ENCODE measurements around the gene TBC1D2B.

TBC1D2B gene

GRCh38 chr15:78024519-78024870, 53.0 kb downstream of the TBC1D2B start:
- H3K27ac ChIP-seq = peak overlapping the region; percentile 79
- no peak for TF ChIP-seq CTCF (IDR thresholded peaks at IDR 0.05)
- H3K9me3 ChIP-seq = no peaks in the 10 kb centered on the region
- H3K27me3 ChIP-seq = no peaks in the 10 kb centered on the region
- peaks cover 57% of the 10 kb centered on the region for H3K36me3 ChIP-seq
- peak overlapping the region in 1 of 2 experiments; percentile 25 for H3K4me3 ChIP-seq (ENCODE audit: low read depth in 1 of 2, low read length in 1 of 2)
- H3K4me1 ChIP-seq (ENCODE audit: control insufficient read depth in 1 of 2, insufficient read depth in 1 of 2, low read depth in 1 of 2, low read length in 1 of 2) = peaks cover 58 to 68% of the 10 kb centered on the region in 2 experiments

DNA sequence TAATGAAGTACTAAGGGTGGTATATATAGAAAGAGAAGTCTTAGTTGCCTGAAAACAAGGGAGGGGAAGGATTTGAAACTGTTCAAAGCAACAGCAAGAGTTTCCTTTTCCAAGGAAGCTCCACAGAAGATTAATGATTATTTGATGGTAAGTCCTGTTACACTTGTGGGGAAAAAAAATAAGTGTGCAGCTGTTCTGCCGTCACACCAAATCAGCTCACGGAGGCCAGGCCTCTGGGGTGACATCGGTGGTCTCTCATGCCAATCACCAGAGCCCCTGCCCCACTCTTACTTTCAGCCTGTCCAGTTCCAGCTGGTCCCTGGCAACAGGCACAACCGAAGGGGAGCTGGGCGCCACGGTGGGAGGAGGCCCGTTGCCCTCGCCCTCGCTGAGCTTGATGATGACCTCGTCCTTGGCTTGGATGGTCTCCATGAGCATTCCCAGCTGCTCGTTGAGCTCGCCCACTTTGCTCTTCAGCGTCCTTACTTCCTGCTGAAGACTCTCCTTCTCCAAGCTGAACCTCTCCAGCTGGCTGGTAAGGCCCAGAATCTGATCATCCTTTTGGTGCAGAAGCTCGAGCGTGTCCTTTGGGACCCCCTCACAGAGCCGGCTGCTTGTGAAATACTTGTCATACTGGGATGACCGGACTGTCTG, 53.5 kb downstream of the TBC1D2B start:
- Histone ChIP-seq H3K9me3 (no peaks in the 10 kb centered on the region), H3K27me3 (no peaks in the 10 kb centered on the region), H3K27ac (peak overlapping the region; percentile 79), H3K4me3 (ENCODE audit: low read depth in 1 of 2, low read length in 1 of 2) (peak overlapping the region in 1 of 2 experiments; percentile 25), H3K4me1 (ENCODE audit: control insufficient read depth in 1 of 2, insufficient read depth in 1 of 2, low read depth in 1 of 2, low read length in 1 of 2) (peaks cover 62 to 72% of the 10 kb centered on the region in 2 experiments), H3K36me3 (peaks cover 52% of the 10 kb centered on the region)
- TF ChIP-seq CTCF (IDR thresholded peaks at IDR 0.05) = no peak

- TF ChIP-seq CTCF (IDR thresholded peaks at IDR 0.05) = no peak
- H3K9me3 ChIP-seq = no peaks in the 10 kb centered on the region
- no peaks in the 10 kb centered on the region for H3K27me3 ChIP-seq
- H3K4me3 ChIP-seq (ENCODE audit: low read depth in 1 of 2, low read length in 1 of 2) = no peak overlapping the region
- peaks cover 44% of the 10 kb centered on the region for H3K36me3 ChIP-seq
- H3K27ac ChIP-seq = peak overlapping the region; percentile 79
- peaks cover 70 to 80% of the 10 kb centered on the region in 2 experiments for H3K4me1 ChIP-seq (ENCODE audit: control insufficient read depth in 1 of 2, insufficient read depth in 1 of 2, low read depth in 1 of 2, low read length in 1 of 2)
Observed at GRCh38 chr15:78023081-78023665, 54.3 kb downstream of the TBC1D2B start.

- Histone ChIP-seq H3K9me3 (no peaks in the 10 kb centered on the region), H3K27me3 (no peaks in the 10 kb centered on the region), H3K4me3 (ENCODE audit: low read depth in 1 of 2, low read length in 1 of 2) (no peak overlapping the region), H3K4me1 (ENCODE audit: control insufficient read depth in 1 of 2, insufficient read depth in 1 of 2, low read depth in 1 of 2, low read length in 1 of 2) (peaks cover 77 to 86% of the 10 kb centered on the region in 2 experiments), H3K36me3 (peaks cover 36% of the 10 kb centered on the region), H3K27ac (peak overlapping the region; percentile 61)
- TF ChIP-seq CTCF (IDR thresholded peaks at IDR 0.05) = no peak
Observed at GRCh38 chr15:78021761-78022160, 55.8 kb downstream of the TBC1D2B start.

DNA sequence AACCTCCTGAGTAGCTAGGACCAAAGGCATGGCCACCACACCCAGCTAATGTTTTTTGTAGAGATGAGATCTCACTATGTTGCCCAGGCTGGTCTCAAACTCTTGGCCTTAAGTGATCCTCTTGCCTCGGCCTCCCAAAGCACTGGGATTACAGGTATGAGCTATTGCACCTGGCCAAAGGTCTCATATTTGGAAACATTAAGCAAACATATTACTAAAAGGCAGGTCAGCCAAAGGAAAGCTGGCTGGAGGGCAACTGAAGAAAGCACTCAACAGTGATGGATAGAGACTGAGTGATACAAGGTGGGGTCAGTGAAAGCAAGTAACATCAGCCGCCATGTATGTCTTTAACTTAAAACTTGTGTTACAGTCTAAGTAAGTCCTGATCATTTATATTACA, 57.5 kb downstream of the TBC1D2B start:
- TF ChIP-seq CTCF (IDR thresholded peaks at IDR 0.05) = no peak
- peaks cover 49% of the 10 kb centered on the region for H3K36me3 ChIP-seq
- no peaks in the 10 kb centered on the region for H3K9me3 ChIP-seq
- peak overlapping the region; percentile 89 for H3K27ac ChIP-seq
- peaks cover 73 to 80% of the 10 kb centered on the region in 2 experiments for H3K4me1 ChIP-seq (ENCODE audit: control insufficient read depth in 1 of 2, insufficient read depth in 1 of 2, low read depth in 1 of 2, low read length in 1 of 2)
- H3K4me3 ChIP-seq (ENCODE audit: low read depth in 1 of 2, low read length in 1 of 2) = no peak overlapping the region
- H3K27me3 ChIP-seq = no peaks in the 10 kb centered on the region

Data from neutrophil (primary cell).